ENCODE measurements around the gene AK8. TPM values are rescaled to one million over a fixed set of nuclear protein-coding genes. Genes with fewer than 3 reads are reported as not detected.

The AK8 gene
- total and polyA plus RNA-seq, 2 experiments from 2014 or later, result 0.14 to 0.78 TPM

DNA sequence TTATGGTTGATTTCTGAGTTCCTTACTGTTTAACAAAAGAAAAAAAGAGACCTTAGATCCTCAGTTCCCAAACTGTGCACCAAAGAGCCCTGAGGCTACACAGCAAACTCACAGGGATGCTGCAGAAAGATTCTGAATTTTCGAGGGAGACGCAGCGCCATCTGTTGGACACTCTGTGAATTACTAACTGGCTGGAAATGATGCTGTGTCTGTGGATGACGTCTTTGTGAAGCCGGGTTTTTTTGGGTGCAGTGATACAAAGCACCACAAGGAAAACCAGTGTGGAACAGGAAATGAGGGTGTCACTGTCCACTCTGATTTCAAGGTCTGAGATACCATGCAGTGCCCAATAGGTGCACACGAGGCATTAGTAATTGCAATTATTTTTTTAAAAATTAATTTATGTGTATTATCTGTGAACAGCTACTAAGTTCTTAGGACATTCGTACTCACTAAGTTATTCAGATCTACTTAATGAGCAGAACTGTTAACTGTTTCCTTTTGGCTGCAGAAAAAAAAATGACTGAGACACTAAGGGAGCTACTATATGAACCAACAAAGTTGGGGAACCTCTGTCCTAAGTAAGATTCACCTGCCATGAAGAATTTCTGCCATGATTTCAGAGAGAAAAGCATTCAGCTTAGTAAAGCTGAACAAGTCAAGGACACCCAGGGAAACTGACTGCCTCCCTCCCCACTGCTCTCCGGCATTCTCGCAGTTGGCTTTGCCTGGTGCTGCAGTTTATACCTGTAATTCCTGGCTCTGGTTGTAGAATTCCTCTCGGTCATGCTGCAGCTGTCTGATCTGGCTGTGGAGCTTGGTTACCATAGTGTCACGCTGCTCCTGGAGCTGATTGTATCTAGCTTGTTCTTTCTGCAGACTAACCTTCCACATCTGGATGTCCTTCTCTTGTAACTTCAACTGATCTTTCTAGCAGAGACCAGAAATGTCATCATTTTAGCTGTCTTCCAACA is 24.1 kb upstream of the AK8 start (continued):
- TF ChIP-seq ZNF462 (CRISPR knock-in tag; IDR thresholded peaks at IDR 0.05) (no peak), STAT1 (IDR thresholded peaks at IDR 0.05; ENCODE audit: unreplicated experiment) (no peak), ETS1 (IDR thresholded peaks at IDR 0.05) (no peak), NANOG (IDR thresholded peaks at IDR 0.05; ENCODE audit: borderline replicate concordance) (no peak), ZNF331 (CRISPR knock-in tag; IDR thresholded peaks at IDR 0.05; ENCODE audit: low read depth) (no peak), CREB1 (CRISPR knock-in tag; IDR thresholded peaks at IDR 0.05; ENCODE audit: low read depth) (peak; percentile 67)

GRCh38 chr9:132898051-132898450 is 20.0 kb upstream of the AK8 start:
- H3K4me3 ChIP-seq, result no peak overlapping the region
- H4K20me1 ChIP-seq (replicated peaks; ENCODE audit: insufficient read depth), result 0 out of 2 replicates have a peak, but pooled peaks cover 11% of the 10 kb centered on the region
- Mint-ChIP-seq H3K4me3 (no peak overlapping the region), H3K36me3 (ENCODE audit: low read depth) (peaks cover 39% of the 10 kb centered on the region), H3K27me3 (ENCODE audit: insufficient read depth, low read depth, poor library complexity) (peaks cover 8% of the 10 kb centered on the region), H3K4me1 (peaks cover 6% of the 10 kb centered on the region; the same call in 2 of the 3 replicates), H3K9me3 (no peaks in the 10 kb centered on the region), H3K27ac (no peak overlapping the region)
- ATAC-seq (no peak), DNase-seq (ENCODE audit: low spot score) (no peak)
- H3K79me2 ChIP-seq (replicated peaks; ENCODE audit: insufficient read depth), result no peaks in the 10 kb centered on the region
- peaks cover 10% of the 10 kb centered on the region; the same call in 1 of the 2 replicates for H3K4me1 ChIP-seq (ENCODE audit: insufficient read depth)
- no peak overlapping the region for H3K4me2 ChIP-seq
- H3K27ac ChIP-seq (ENCODE audit: low read depth), result no peak overlapping the region
- H3F3A ChIP-seq (replicated peaks; ENCODE audit: low read depth), result no peaks in the 10 kb centered on the region
- no peak overlapping the region for H2AFZ ChIP-seq
- H3K36me3 ChIP-seq (ENCODE audit: insufficient read depth), result peaks cover 23% of the 10 kb centered on the region
- H3K27me3 ChIP-seq (ENCODE audit: insufficient read depth), result no peaks in the 10 kb centered on the region
- H3K9me2 ChIP-seq (ENCODE audit: insufficient read depth), result no peaks in the 10 kb centered on the region
- no peak for TF ChIP-seq CREB1 (CRISPR knock-in tag; IDR thresholded peaks at IDR 0.05; ENCODE audit: low read depth)
- no peak for TF ChIP-seq ZNF331 (CRISPR knock-in tag; IDR thresholded peaks at IDR 0.05; ENCODE audit: low read depth)
- no peak for TF ChIP-seq EZH2phosphoT487 (IDR thresholded peaks at IDR 0.05; ENCODE audit: unreplicated experiment)
- no peak for TF ChIP-seq ETS1 (IDR thresholded peaks at IDR 0.05)
- TF ChIP-seq EZH2 (IDR thresholded peaks at IDR 0.05; ENCODE audit: low read depth, unreplicated experiment), result no peak
- no peak for TF ChIP-seq ZNF114 (CRISPR knock-in tag; IDR thresholded peaks at IDR 0.05)

Measured in GM23338 (cell line).